Sigmoid colon (tissue), 7 donors: Measurements from ENCODE around the gene ACACA. TPM values are rescaled to one million over a fixed set of nuclear protein-coding genes. Genes with fewer than 3 reads are reported as not detected.

ENCODE experiments used
- DNase-seq: peaks from one replicate; pipeline ENCODE4 v3.0.0-alpha.2; 2019
- H3K27ac ChIP-seq, 4 donors: fragments of 200-600 bp; sonication (generic); one replicate each; pipeline ENCODE4 v1.5.1; 2016 to 2019; ENCODE audit warnings: mild to moderate bottlenecking in 1 of 4
- H3K27me3 ChIP-seq, 3 donors: fragments of 200-600 bp; sonication (generic); one replicate each; pipeline ENCODE4 v1.5.1; 2019; ENCODE audit warnings: mild to moderate bottlenecking in 1 of 3
- H3K36me3 ChIP-seq, 4 donors: fragments of 200-600 bp; sonication (generic); one replicate each; pipeline ENCODE4 v1.5.1; 2016 to 2019
- H3K4me1 ChIP-seq, 4 donors: fragments of 200-600 bp; sonication (generic); one replicate each; pipeline ENCODE4 v1.5.1; 2017 to 2019
- H3K4me3 ChIP-seq, 4 donors: fragments of 200-600 bp; sonication (generic); one replicate each; pipeline ENCODE4 v1.5.1; 2017 to 2019; ENCODE audit warnings: mild to moderate bottlenecking in 2 of 4, moderate library complexity in 1 of 4
- H3K9me3 ChIP-seq, 4 donors: fragments of 200-600 bp in 3 of 4; sonication (generic) in 3 of 4; one replicate each; pipeline versions ENCODE4 v1.5.1 to v1.6.1; 2013 to 2019
- EP300 ChIP-seq, 4 donors: sonication (generic); formaldehyde crosslinking; IDR thresholded peaks; one replicate each; pipeline ENCODE4 v1.6.1; 2017; ENCODE audit warnings: antibody characterized with exemption in 4 of 4
- POLR2A ChIP-seq, 2 donors: fragments of 450-650 bp; IDR thresholded peaks; one replicate each; pipeline ENCODE4 v1.6.1; 2016; ENCODE audit warnings: antibody characterized with exemption in 2 of 2, mild to moderate bottlenecking in 2 of 2, moderate library complexity in 2 of 2
- POLR2AphosphoS5 ChIP-seq, 4 donors: sonication (generic); formaldehyde crosslinking; IDR thresholded peaks; one replicate each; pipeline ENCODE4 v1.6.1; 2017; ENCODE audit warnings: antibody characterized with exemption in 4 of 4
- WGBS, 2 donors: extraction: QIAGEN DNeasy Blood & Tissue Kit; methylation state at CpG; one replicate each; pipeline ENCODE4 v1.1.7; 2013; 5-methylcytosine and 5-hydroxymethylcytosine counted together
- intact Hi-C: fragments of 100-400 bp; cut with DNase I; formaldehyde crosslinking; loops from one replicate; pipeline ENCODE4 v1.15.1; 2023
- polyA plus RNA-seq, 3 donors: library from polyadenylated mRNA; stranded (reverse); fragments of 200-250 nt; gene quantifications; one replicate each; pipeline ENCODE4 v1.2.3, GENCODE V29; 2013
- total RNA-seq, 4 donors: library from RNA; depleted of rRNA; stranded (reverse); fragments of >200 nt; gene quantifications; one replicate each; pipeline ENCODE4 v1.1.0, GENCODE V29; 2016
- TF ChIP-seq, protein P1 (sequence below), 4 experiments: fragments of 450-650 bp in 3 of 4; fragments of 200-600 bp in 1 of 4; IDR thresholded peaks; one replicate each; pipeline ENCODE4 v1.5.1; 2016 to 2019; ENCODE audit warnings: antibody characterized with exemption in 4 of 4, mild to moderate bottlenecking in 3 of 4, moderate library complexity in 2 of 4
- donor health status: healthy with polysubstance abuse.
- donor health status: Bipolar disorder and iron deficiency.
- donor health status: healthy.

ACACA gene
- total and polyA plus RNA-seq, 7 donors = 10.8 to 38.9 (median 27.6) TPM

DNA sequence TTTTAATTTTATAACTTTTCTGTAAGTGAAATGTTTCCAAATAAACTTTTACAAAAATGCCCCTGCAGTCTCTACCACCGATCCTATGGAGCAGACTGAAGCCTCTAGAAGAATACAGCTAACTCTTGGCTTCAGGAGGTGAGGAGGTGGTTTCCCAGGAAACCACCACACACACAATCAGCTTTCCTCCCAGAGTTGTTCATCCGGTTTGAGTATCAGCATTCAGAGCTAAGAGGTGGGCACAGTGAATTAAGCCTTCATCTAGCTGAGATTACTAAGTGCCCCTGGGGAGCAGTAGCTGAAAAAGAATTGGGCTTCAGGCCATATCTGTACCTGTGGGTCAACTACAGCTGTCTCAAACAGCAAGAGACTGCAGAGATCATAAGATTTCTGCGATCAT lies 318.2 kb downstream of the ACACA start:
- peaks cover 0 to 26% (median 15%) of the 10 kb centered on the region in 4 donors for H3K36me3 ChIP-seq
- WGBS, 2 donors = 60 to 64% methylated on average over 3 of the region's 3 CpGs
- no peak overlapping the region for H3K27ac ChIP-seq
- H3K4me1 ChIP-seq = peaks cover 0 to 27% (median 25%) of the 10 kb centered on the region in 4 donors
- intact Hi-C loops = no loop called here
- H3K9me3 ChIP-seq = no peaks in the 10 kb centered on the region
- no peaks in the 10 kb centered on the region for H3K27me3 ChIP-seq
- TF ChIP-seq POLR2A (IDR thresholded peaks at IDR 0.05) = no peak
- TF ChIP-seq, protein P1, sequence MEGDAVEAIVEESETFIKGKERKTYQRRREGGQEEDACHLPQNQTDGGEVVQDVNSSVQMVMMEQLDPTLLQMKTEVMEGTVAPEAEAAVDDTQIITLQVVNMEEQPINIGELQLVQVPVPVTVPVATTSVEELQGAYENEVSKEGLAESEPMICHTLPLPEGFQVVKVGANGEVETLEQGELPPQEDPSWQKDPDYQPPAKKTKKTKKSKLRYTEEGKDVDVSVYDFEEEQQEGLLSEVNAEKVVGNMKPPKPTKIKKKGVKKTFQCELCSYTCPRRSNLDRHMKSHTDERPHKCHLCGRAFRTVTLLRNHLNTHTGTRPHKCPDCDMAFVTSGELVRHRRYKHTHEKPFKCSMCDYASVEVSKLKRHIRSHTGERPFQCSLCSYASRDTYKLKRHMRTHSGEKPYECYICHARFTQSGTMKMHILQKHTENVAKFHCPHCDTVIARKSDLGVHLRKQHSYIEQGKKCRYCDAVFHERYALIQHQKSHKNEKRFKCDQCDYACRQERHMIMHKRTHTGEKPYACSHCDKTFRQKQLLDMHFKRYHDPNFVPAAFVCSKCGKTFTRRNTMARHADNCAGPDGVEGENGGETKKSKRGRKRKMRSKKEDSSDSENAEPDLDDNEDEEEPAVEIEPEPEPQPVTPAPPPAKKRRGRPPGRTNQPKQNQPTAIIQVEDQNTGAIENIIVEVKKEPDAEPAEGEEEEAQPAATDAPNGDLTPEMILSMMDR (IDR thresholded peaks at IDR 0.05) = no peak
- TF ChIP-seq POLR2AphosphoS5 (IDR thresholded peaks at IDR 0.05) = no peak
- TF ChIP-seq EP300 (IDR thresholded peaks at IDR 0.05) = no peak
- no peak for DNase-seq
- H3K4me3 ChIP-seq = no peak overlapping the region

DNA sequence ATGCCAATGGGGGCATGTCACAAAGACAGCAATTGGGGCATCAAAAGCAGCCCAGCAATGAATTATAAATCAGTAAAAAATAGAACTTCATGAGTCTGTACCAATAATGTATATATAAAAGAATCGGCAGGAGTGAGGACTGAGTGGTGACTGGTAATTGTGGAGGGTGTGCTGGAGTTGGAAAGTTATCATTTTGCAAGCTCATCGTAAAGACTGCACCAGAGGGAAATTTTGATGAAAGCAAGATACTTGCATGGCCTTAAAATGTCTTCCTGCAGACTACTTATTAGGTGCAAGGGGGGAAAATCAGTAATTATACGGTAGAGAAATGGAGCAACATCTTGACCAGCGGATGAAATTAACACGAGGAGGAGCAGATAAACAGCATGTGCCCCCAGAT lies 319.0 kb downstream of the ACACA start:
- Histone ChIP-seq H3K36me3 (peaks cover 0 to 26% (median 15%) of the 10 kb centered on the region in 4 donors), H3K4me3 (no peak overlapping the region), H3K4me1 (peaks cover 0 to 27% (median 25%) of the 10 kb centered on the region in 4 donors), H3K27me3 (no peaks in the 10 kb centered on the region), H3K27ac (no peak overlapping the region), H3K9me3 (no peaks in the 10 kb centered on the region)
- intact Hi-C loops = no loop called here
- DNase-seq = no peak
- TF ChIP-seq EP300 (IDR thresholded peaks at IDR 0.05) = no peak
- TF ChIP-seq, protein P1 (IDR thresholded peaks at IDR 0.05) = no peak
- 93 to 95% methylated on average over 5 of the region's 5 CpGs for WGBS, 2 donors

DNA sequence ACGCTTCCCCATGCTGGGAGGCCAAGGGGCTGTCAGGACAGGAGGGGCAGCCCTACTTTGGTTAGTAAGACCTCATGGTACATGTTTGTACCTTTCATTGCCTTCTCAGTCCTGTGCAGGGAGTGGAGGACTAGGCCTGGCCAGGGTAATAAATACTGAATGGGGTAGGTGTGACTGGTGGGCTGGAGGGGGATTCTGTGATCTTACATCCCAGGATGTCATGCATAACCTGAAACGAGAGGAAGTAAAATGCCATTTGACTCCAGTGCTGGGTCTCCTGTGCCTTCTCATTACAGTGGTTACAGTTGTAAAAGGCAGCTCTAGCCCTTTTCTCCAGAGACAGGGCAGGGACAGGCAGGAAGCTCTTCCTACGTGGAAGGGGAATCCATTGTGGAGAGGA lies 319.7 kb downstream of the ACACA start:
- TF ChIP-seq, protein P1 (IDR thresholded peaks at IDR 0.05) = no peak
- TF ChIP-seq POLR2AphosphoS5 (IDR thresholded peaks at IDR 0.05) (no peak), POLR2A (IDR thresholded peaks at IDR 0.05) (no peak), EP300 (IDR thresholded peaks at IDR 0.05) (no peak)
- WGBS, 2 donors = 91 to 93% methylated on average over 3 of the region's 3 CpGs
- intact Hi-C loops = no loop called here

DNA sequence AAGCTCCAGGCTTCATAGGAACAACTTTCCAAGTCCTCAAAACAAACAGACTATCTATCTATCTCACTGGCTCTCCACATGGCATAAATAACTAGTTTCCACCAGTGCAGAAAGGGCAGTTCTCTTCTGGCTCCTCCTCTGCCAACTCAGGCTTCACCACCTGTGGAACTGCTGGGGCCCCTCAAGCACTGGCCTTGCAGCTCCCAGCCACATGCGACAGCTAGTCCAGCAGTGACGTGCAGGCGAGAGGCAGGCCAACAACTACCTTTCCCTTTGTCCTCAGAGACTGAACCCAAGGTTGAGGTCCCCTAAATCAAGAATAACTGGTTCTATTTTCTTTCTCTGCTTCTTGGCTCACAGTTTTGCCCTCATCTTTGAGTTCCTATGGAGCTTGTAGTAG lies 320.3 kb downstream of the ACACA start:
- TF ChIP-seq EP300 (IDR thresholded peaks at IDR 0.05) (no peak), POLR2A (IDR thresholded peaks at IDR 0.05) (no peak), POLR2AphosphoS5 (IDR thresholded peaks at IDR 0.05) (no peak)
- TF ChIP-seq, protein P1 (IDR thresholded peaks at IDR 0.05) = no peak
- peaks cover 0 to 26% (median 15%) of the 10 kb centered on the region in 4 donors for H3K36me3 ChIP-seq
- DNase-seq = no peak
- no peaks in the 10 kb centered on the region for H3K9me3 ChIP-seq
- intact Hi-C loops = no loop called here
- no peak overlapping the region for H3K4me3 ChIP-seq
- H3K4me1 ChIP-seq = peaks cover 0 to 22% (median 19%) of the 10 kb centered on the region in 4 donors
- no peaks in the 10 kb centered on the region for H3K27me3 ChIP-seq
- H3K27ac ChIP-seq = no peak overlapping the region
- 98 to 99% methylated on average over 3 of the region's 3 CpGs for WGBS, 2 donors

More for the DNA sequence above, 319.7 kb downstream of the ACACA start:
- H3K27ac ChIP-seq = no peak overlapping the region
- peaks cover 0 to 27% (median 25%) of the 10 kb centered on the region in 4 donors for H3K4me1 ChIP-seq
- no peak overlapping the region for H3K4me3 ChIP-seq
- no peaks in the 10 kb centered on the region for H3K9me3 ChIP-seq
- DNase-seq = no peak
- peaks cover 0 to 26% (median 15%) of the 10 kb centered on the region in 4 donors for H3K36me3 ChIP-seq
- H3K27me3 ChIP-seq = no peaks in the 10 kb centered on the region

DNA sequence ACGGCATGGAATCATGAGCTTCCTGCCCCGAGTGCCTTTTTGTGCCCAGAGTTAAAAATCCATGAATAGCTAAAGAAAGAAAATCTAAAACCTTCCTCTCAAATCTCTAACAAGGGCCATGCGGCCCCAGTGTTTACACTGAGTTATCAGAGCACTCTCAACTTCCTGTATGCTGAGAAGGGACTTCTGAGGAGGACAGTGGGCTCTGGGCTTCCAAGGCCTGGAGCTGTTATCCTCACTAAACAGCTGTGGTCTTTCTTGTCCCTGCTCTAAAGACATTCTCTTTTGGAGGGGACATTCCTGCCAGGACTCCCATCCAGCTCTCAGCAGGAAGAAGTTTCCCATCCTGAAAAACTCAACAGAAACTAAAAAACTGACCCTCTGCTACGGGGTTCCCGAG lies 322.3 kb downstream of the ACACA start:
- 70 to 90% methylated on average over 5 of the region's 5 CpGs for WGBS, 2 donors
- intact Hi-C loops = no loop called here
- DNase-seq = no peak

More for the DNA sequence above, 322.3 kb downstream of the ACACA start:
- Histone ChIP-seq H3K9me3 (no peaks in the 10 kb centered on the region), H3K4me3 (no peak overlapping the region), H3K27ac (no peak overlapping the region), H3K36me3 (peaks cover 0 to 26% (median 15%) of the 10 kb centered on the region in 4 donors), H3K4me1 (peaks cover 0 to 2% (median under 1%) of the 10 kb centered on the region in 4 donors), H3K27me3 (no peaks in the 10 kb centered on the region)
- TF ChIP-seq EP300 (IDR thresholded peaks at IDR 0.05) (no peak), POLR2A (IDR thresholded peaks at IDR 0.05) (no peak), POLR2AphosphoS5 (IDR thresholded peaks at IDR 0.05) (no peak)
- TF ChIP-seq, protein P1 (IDR thresholded peaks at IDR 0.05) = no peak
